ENCODE measurements around the gene OR2L8.

Gene OR2L8

GRCh38 chr1:247992986-247993385 lies 44.3 kb downstream of the OR2L8 start:
- DNase-seq = no peak

DNA sequence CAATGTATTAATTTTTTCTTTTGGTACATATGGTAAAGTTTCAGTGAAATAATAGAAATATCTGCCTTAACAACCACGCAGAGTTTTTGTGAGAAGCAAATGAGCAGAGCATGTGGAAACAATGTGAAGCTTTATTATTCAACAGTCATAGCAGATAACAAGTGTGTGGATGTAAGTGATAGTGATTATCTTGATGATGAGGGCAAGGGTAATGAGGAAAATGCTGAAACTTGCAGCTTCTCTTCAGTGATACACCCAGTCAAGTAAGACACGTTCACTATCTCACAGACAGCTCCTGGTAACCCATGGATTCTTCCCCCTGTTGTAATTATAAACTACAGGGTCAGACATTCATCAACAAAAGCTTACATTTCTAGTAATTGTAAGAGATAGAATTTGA lies 50.2 kb downstream of the OR2L8 start:
- no peak for DNase-seq

All from NCI-H1694 (cell line).